HEK293 (cell line): ENCODE data around the gene RAD23B.

Experiments used
- CTCF ChIA-PET: fragments of 350-600 bp; formaldehyde crosslinking; extraction: SDS; loops from one replicate; lab custom pipeline; 2021; ENCODE audit warnings: antibody characterized with exemption; lab: Yijun Ruan, JAX
- POLR2A ChIA-PET: fragments of 300-600 bp; formaldehyde crosslinking; extraction: SDS; loops from one replicate; lab custom pipeline; 2020; ENCODE audit warnings: antibody characterized with exemption, inconsistent platforms; lab: Yijun Ruan, JAX
- H3K27ac ChIP-seq: fragments of 200-500 bp; sonication (Bioruptor generic); 2 replicates; pipeline ENCODE4 v1.5.1; 2014; ENCODE audit warnings: low read depth, low read length, control low read depth, inconsistent platforms; ENCODE audit errors: extremely low read depth
- H3K36me3 ChIP-seq, 2 experiments: fragments of 200-500 bp in 1 of 2; sonication (Bioruptor generic) in 1 of 2; 1 replicate in 1 of 2; 2 replicates in 1 of 2; pipeline ENCODE4 v1.5.1; 2014 to 2017; ENCODE audit warnings: inconsistent platforms in 2 of 2, low read length in 2 of 2; ENCODE audit not compliant: control insufficient read depth in 2 of 2, insufficient read depth in 1 of 2
- H3K4me1 ChIP-seq: fragments of 200-500 bp; sonication (Bioruptor generic); 2 replicates; pipeline ENCODE4 v1.5.1; 2014; ENCODE audit warnings: mild to moderate bottlenecking, low read length, inconsistent platforms; ENCODE audit not compliant: control insufficient read depth, insufficient read depth
- H3K4me3 ChIP-seq: 2 replicates; pipeline ENCODE4 v1.5.1; 2011; ENCODE audit warnings: low read depth, mild to moderate bottlenecking, control low read depth, low read length, moderate library complexity
- H3K9me3 ChIP-seq: fragments of 200-500 bp; sonication (Bioruptor generic); 2 replicates; pipeline ENCODE4 v1.5.1; 2014; ENCODE audit warnings: low read depth, low read length, inconsistent platforms; ENCODE audit not compliant: control insufficient read depth, insufficient read depth
- FEZF1 ChIP-seq: fragments of 450-650 bp; formaldehyde crosslinking; IDR thresholded peaks from 2 replicates; pipeline ENCODE4 v1.5.1; 2016; ENCODE audit warnings: missing biosample characterization, missing genetic modification characterization
- GLIS1 ChIP-seq: fragments of 450-650 bp; formaldehyde crosslinking; IDR thresholded peaks from 2 replicates; pipeline ENCODE4 v1.5.1; 2016; ENCODE audit warnings: missing biosample characterization, missing genetic modification characterization
- GLIS2 ChIP-seq: fragments of 450-650 bp; formaldehyde crosslinking; IDR thresholded peaks from 2 replicates; pipeline ENCODE4 v1.5.1; 2016; ENCODE audit warnings: missing biosample characterization, missing genetic modification characterization
- KLF8 ChIP-seq: fragments of 450-650 bp; formaldehyde crosslinking; IDR thresholded peaks from 2 replicates; pipeline ENCODE4 v1.5.1; 2016; ENCODE audit warnings: missing biosample characterization, missing genetic modification characterization
- MZF1 ChIP-seq: fragments of 450-650 bp; formaldehyde crosslinking; IDR thresholded peaks from 2 replicates; pipeline ENCODE4 v1.5.1; 2017; ENCODE audit warnings: missing biosample characterization, missing genetic modification characterization, borderline replicate concordance
- PRDM1 ChIP-seq: fragments of 450-650 bp; formaldehyde crosslinking; IDR thresholded peaks from 2 replicates; pipeline ENCODE4; 2016; ENCODE audit warnings: missing biosample characterization, missing genetic modification characterization
- REPIN1 ChIP-seq: fragments of 450-650 bp; formaldehyde crosslinking; IDR thresholded peaks from 2 replicates; pipeline ENCODE4 v1.5.1; 2017; ENCODE audit warnings: missing biosample characterization, missing genetic modification characterization, low read depth
- SALL2 ChIP-seq: fragments of 450-650 bp; formaldehyde crosslinking; IDR thresholded peaks from 2 replicates; pipeline ENCODE4 v1.5.0; 2017; ENCODE audit warnings: missing biosample characterization, mild to moderate bottlenecking, missing genetic modification characterization, borderline replicate concordance
- YY1 ChIP-seq: fragments of 450-650 bp; formaldehyde crosslinking; IDR thresholded peaks from 2 replicates; pipeline ENCODE4 v1.5.1; 2018; ENCODE audit warnings: missing biosample characterization, missing genetic modification characterization
- ZIC2 ChIP-seq: fragments of 450-650 bp; formaldehyde crosslinking; IDR thresholded peaks from 2 replicates; pipeline ENCODE4 v1.5.1; 2016; ENCODE audit warnings: missing biosample characterization, missing genetic modification characterization
- ZNF148 ChIP-seq: fragments of 450-650 bp; formaldehyde crosslinking; IDR thresholded peaks from 2 replicates; pipeline ENCODE4 v1.5.0; 2017; ENCODE audit warnings: missing biosample characterization, missing genetic modification characterization, borderline replicate concordance
- ZNF18 ChIP-seq: fragments of 450-650 bp; formaldehyde crosslinking; IDR thresholded peaks from 2 replicates; pipeline ENCODE4 v1.5.1; 2016; ENCODE audit warnings: missing biosample characterization, missing genetic modification characterization
- ZNF280D ChIP-seq: fragments of 450-650 bp; formaldehyde crosslinking; IDR thresholded peaks from 2 replicates; pipeline ENCODE4 v1.5.1; 2016; ENCODE audit warnings: missing biosample characterization, missing genetic modification characterization
- ZNF302 ChIP-seq: fragments of 450-650 bp; formaldehyde crosslinking; IDR thresholded peaks from 2 replicates; pipeline ENCODE4 v1.5.1; 2016; ENCODE audit warnings: missing biosample characterization, missing genetic modification characterization, low read depth
- ZNF416 ChIP-seq: fragments of 450-650 bp; formaldehyde crosslinking; IDR thresholded peaks from 2 replicates; pipeline ENCODE4 v1.5.1; 2016; ENCODE audit warnings: missing biosample characterization, missing genetic modification characterization
- ZNF423 ChIP-seq: fragments of 450-650 bp; formaldehyde crosslinking; IDR thresholded peaks from 2 replicates; pipeline ENCODE4 v1.5.1; 2016; ENCODE audit warnings: missing biosample characterization, missing genetic modification characterization
- ZNF513 ChIP-seq: fragments of 450-650 bp; IDR thresholded peaks from 2 replicates; pipeline ENCODE4 v1.5.1; 2018; ENCODE audit warnings: missing biosample characterization, missing genetic modification characterization
- ZNF610 ChIP-seq: fragments of 450-650 bp; formaldehyde crosslinking; IDR thresholded peaks from 2 replicates; pipeline ENCODE4 v1.5.1; 2016; ENCODE audit warnings: missing biosample characterization, missing genetic modification characterization, borderline replicate concordance
- ZNF623 ChIP-seq: fragments of 450-650 bp; formaldehyde crosslinking; IDR thresholded peaks from 2 replicates; pipeline ENCODE4 v1.5.1; 2016; ENCODE audit warnings: missing biosample characterization, missing genetic modification characterization
- ZNF707 ChIP-seq: fragments of 450-650 bp; formaldehyde crosslinking; IDR thresholded peaks from 2 replicates; pipeline ENCODE4 v1.5.1; 2016; ENCODE audit warnings: missing biosample characterization, missing genetic modification characterization
- TF ChIP-seq, protein P1 (sequence below): fragments of 450-650 bp; formaldehyde crosslinking; IDR thresholded peaks from 2 replicates; pipeline ENCODE4 v1.5.1; 2016; ENCODE audit warnings: missing biosample characterization, missing genetic modification characterization

RAD23B gene

GRCh38 chr9:107314763-107315162 is 31.7 kb downstream of the RAD23B start:
- no peak overlapping the region for H3K27ac ChIP-seq
- CTCF ChIA-PET: no interaction called here
- POLR2A ChIA-PET: no interaction called here
- no peaks in the 10 kb centered on the region for H3K9me3 ChIP-seq
- peaks cover 32 to 71% of the 10 kb centered on the region in 2 experiments for H3K36me3 ChIP-seq
- H3K4me1 ChIP-seq: no peaks in the 10 kb centered on the region
- TF ChIP-seq ZNF423 (tag by site-specific recombination): no peak
- no peak for TF ChIP-seq FEZF1 (tag by site-specific recombination)
- TF ChIP-seq REPIN1: no peak
- TF ChIP-seq YY1 (tag by site-specific recombination): no peak
- no peak for TF ChIP-seq MZF1 (tag by site-specific recombination)
- TF ChIP-seq GLIS2: no peak
- no peak for TF ChIP-seq ZIC2 (tag by site-specific recombination)
- no peak for TF ChIP-seq ZNF280D (tag by site-specific recombination)
- TF ChIP-seq ZNF302 (tag by site-specific recombination): no peak
- TF ChIP-seq GLIS1 (tag by site-specific recombination): no peak
- no peak overlapping the region for H3K4me3 ChIP-seq

DNA sequence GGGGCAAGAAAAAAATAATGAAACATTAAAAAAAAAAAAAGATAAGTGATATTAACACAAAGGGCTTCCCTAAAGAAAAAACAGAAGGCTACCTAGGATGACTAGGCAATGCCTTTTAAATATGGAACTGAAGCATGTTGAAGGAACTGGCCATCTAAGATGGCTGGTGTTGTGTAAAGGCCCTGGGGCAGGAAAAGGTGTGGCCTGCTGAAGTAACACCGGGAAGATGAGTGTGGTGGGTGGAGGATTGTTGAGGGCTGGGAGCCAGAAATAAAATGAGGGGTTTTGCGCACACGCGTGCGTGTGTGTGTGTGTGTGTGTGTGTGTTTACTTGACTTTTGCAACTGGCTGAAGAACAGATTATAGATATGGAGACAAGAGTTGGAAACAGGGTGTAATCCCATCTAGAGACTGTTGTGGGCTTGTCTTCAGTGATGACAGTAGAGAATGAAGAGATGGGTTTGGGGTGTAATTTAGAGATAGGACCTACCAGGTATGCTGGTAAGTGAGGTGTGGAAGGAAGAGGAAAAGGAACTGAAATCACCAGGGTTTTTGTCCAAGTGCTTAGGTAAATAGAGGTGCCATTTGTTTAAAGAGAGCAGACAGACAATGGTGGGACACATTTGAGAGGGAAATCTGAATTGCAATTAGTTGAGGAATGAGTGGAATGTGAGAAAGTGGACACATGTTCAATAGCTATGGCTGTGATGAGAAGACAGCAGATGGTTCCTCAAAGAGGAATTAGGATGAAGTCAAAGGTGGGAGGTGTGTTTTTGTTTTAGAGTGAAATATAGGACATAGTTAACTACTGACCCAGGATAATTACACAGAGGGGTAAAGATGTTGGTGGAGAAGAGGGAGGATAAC is 33.9 kb downstream of the RAD23B start:
- Histone ChIP-seq H3K27ac (no peak overlapping the region), H3K36me3 (peaks cover 31 to 81% of the 10 kb centered on the region in 2 experiments)
- CTCF ChIA-PET: interaction anchor here (0.6 kb wide), 1 partner anchor 22 kb away, joined by 4 read pairs; no protein-coding TSS in a partner anchor
- TF ChIP-seq PRDM1 (tag by site-specific recombination) (peak; percentile 18; the same call in 1 of the 2 replicates), ZNF623 (tag by site-specific recombination) (peak; percentile 67), ZNF707 (tag by site-specific recombination) (no peak)
- TF ChIP-seq, all 188 proteins: peak for 2
- no peaks in the 10 kb centered on the region for H3K9me3 ChIP-seq
- POLR2A ChIA-PET: no interaction called here
- no peaks in the 10 kb centered on the region for H3K4me1 ChIP-seq
- no peak overlapping the region for H3K4me3 ChIP-seq

GRCh38 chr9:107322643-107323042 is 39.6 kb downstream of the RAD23B start:
- POLR2A ChIA-PET: no interaction called here
- CTCF ChIA-PET: no interaction called here
- TF ChIP-seq ZNF513 (tag by site-specific recombination) (no peak), PRDM1 (tag by site-specific recombination) (no peak), ZNF416 (no peak), SALL2 (tag by site-specific recombination) (no peak), KLF8 (tag by site-specific recombination) (no peak), ZNF18 (tag by site-specific recombination) (no peak), ZNF148 (tag by site-specific recombination) (no peak), ZNF610 (no peak)
- TF ChIP-seq, protein P1, sequence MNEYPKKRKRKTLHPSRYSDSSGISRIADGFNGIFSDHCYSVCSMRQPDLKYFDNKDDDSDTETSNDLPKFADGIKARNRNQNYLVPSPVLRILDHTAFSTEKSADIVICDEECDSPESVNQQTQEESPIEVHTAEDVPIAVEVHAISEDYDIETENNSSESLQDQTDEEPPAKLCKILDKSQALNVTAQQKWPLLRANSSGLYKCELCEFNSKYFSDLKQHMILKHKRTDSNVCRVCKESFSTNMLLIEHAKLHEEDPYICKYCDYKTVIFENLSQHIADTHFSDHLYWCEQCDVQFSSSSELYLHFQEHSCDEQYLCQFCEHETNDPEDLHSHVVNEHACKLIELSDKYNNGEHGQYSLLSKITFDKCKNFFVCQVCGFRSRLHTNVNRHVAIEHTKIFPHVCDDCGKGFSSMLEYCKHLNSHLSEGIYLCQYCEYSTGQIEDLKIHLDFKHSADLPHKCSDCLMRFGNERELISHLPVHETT (tag by site-specific recombination): no peak

More at GRCh38 chr9:107322643-107323042, 39.6 kb downstream of the RAD23B start:
- peaks cover 40 to 81% of the 10 kb centered on the region in 2 experiments for H3K36me3 ChIP-seq
- H3K4me1 ChIP-seq: no peaks in the 10 kb centered on the region
- no peak overlapping the region for H3K27ac ChIP-seq
- no peak overlapping the region for H3K4me3 ChIP-seq
- H3K9me3 ChIP-seq: no peaks in the 10 kb centered on the region
